Stimulated activated CD4-positive, alpha-beta T cell treated with anti-CD3 and anti-CD28 coated beads, TNF-alpha, amount 100 ng/mL, for 48 hours (primary cell): ENCODE measurements around the gene GDPD2.

Experiments used
- DNase-seq, 3 donors: peaks; one replicate each; pipeline ENCODE4 v3.0.0-alpha.2; 2020; ENCODE audit warnings: low read depth in 3 of 3

The GDPD2 gene

DNA sequence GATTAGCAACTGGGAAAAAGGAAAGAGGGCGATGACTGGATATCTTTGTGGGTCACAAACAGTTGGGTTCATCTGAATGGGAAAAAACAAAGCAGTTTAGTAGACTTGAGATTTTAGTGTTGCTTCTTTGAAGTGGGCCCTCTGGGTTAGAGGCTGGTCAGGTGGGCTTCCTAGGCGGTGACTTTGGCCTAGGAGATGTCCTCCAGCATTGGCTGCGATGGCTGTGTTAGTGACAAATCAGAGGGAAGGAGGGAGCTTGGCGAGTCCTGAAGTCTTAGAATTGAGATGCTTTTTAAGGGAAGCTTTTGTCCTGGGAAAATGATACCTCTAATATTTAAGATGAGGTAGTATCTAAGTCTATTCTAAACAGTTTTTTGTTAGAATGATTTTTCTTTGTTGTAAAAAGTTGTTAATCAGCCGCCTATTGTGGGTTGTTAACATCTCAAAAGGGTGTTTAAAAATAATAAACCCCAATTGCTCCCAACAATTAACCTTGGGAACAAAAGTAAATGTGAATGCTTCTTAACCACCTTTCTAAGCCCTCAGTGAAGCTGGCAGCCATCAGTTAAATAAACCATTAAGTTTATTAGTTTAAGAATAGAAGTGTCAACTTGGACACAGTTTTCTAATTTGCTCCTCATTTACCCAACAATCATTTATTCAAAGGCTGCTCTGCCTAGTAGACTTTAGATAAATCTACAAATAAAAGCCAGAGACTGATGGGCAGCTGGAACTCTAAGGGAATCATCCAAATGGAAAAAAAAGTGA, 53.2 kb downstream of the GDPD2 start:
- DNase-seq = no peak

DNA sequence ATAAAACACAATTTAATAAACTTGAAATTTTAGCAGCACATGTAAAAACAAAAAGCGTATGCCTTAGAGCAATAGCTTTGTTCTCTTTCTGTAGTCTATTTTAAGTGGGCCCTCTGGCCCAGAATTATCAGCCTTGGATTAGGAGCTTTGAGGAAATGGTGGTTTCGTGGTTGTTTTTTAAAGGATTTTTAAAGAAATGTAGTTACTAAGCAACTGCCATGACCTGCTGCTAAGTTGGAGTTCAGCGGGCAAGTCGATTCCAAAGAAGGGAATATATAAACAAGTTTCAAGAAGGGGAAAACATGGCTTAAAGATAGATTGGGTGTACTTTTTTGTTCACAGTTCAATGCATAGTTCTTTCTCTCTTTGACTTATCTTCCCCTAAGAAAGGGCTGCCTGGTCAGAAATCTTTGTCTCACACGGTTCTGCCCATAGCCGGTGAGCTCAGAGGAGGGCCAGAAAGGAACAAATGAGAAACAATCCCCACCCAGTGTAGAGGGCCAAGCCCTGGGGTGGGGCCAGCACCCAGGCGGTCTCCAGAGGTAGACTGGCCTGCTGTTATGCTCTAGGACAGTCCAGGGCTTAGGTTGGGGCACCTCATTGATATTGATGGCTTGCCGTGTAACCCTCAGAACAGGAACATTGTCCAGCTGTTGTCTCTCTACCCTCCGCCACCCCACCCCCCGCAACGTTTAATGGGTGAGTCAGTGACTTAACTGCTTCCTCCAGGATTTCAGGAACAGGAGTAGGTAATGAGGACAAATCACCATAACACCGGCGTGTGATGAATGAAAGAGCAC, 54.0 kb downstream of the GDPD2 start:
- no peak for DNase-seq

DNA sequence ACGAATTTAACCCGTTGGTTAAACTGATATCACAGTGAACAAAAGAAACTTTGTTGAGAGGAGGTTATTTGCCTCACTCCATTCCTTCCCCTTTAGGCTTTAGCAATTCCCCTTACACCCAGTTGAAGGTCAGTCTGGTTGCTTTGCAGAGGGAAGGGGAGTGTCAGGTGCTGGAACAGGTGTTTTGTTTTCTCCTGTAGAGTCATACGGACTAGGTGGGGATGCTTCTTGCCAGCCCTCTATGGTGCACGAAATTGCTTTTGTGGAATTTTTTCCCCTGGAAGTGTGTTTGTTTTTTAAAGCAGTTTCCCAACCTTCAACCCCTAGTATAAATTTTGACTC, 54.6 kb downstream of the GDPD2 start:
- no peak for DNase-seq

DNA sequence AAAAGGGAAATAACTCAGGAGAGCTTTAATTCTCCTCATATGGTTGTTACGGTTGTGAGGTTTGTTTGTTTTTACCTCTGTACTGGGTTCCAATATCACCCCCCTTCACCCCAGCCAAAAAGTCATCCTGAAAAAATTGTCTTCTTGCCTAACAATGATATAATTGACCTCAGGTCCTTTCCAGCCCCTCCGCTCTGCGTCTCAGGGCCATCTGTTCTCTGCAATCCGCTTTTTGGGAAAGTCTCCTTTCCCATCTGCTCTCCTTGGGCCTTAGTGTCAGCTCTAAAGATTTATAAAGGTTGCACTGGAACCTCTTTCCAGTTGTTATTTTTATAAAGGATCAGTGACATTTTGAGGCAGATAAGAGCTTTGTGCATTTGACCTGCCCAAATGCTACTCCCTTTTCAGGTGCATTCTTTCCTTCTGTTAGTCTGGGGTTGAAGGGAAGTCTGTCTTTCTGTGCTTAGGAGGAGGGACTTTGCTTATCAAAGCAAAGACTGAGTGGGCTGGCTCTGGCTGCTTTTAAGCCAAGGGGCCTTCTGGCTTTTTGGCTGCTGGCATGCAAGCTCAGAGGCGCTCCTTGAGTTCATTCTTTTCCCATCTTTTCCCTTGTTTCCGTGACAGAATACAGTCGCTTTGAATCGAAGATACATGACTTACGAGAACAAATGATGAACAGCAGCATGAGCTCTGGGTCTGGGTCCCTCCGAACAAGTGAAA, 55.6 kb downstream of the GDPD2 start:
- DNase-seq = no peak

GRCh38 chrX:70479247-70479921, 56.3 kb downstream of the GDPD2 start:
- no peak for DNase-seq

DNA sequence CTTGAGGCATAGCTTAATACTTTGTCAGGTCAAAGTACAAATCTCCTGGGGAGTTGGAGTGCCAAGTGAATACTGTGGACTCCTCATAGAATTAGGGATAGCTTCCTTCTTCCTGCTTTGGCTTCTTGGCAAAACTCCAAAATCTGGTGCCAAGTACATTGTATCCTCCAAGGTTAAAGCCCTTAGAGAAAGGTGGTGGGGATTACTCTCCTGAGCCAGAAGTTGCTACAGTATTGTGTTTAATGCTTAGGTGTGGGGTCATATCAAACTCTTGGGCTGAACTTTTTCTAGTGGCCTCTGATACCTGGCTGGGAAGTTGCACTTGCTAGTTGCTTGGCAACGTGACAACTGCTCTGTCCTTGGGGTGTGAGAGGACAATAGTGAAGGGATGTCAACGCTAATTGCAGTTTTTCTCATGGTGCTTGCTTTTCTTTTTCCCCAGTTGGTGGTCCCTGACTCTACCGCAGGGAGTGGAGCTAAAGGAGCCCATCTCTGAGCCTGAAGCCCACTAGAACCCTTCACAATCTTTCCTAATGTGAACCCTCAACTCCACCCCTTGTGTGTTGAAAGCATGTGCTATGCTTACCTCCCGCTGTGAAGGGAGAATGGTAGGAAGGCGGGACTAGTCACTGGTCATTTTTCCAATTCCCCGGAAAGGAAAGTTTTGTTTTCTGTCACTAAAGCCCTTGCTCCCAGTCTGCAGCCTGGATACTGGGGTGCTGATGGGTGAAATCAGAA, 57.0 kb downstream of the GDPD2 start:
- no peak for DNase-seq

- no peak for DNase-seq
Observed at GRCh38 chrX:70480660-70481018, 57.5 kb downstream of the GDPD2 start.

GRCh38 chrX:70481471-70482270, 58.6 kb downstream of the GDPD2 start:
- DNase-seq = no peak

DNA sequence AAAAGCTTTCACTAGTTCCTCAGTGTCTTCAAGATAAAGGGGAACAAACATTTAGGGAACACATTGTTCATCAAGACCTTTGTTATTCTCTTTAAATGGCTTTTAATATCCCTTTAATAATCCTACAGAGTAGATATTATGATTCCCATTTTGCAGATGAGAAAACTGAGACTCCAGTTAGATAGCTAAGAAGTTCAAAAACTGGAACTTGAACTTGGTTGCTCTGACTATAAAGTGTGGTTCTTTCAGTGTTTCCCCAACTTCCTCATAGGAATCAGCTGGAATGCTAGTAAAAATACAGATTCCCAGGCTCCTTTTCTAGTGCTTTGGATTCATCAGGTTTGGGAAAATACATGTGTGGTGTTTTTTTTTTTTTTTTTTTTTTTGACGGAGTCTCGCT, 59.2 kb downstream of the GDPD2 start:
- DNase-seq = no peak
